ENCODE measurements around the gene NEGR1.

Gene NEGR1

DNA sequence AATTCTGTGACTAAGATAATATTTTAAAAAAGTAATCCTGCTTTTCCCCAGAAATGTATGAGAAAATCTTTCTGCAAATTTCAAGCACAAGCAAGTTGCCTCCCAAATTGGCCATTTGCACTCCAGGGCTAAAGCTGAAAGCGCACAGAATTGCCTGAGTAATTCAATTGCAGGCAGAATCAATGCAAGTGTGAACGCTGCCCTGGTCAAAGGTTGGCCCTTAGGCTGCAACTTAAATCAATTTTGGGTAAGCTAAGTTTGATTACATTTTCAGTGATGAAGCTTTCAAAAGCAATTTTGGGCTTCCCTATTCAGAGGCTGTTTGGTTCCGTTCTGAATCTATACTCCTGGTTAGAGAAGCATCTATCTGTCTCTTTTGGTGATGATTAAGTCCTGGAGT is 699.7 kb downstream of the NEGR1 start:
- no peak for TF ChIP-seq ZFX (IDR thresholded peaks at IDR 0.05; ENCODE audit: borderline replicate concordance)
- TF ChIP-seq, protein P1, sequence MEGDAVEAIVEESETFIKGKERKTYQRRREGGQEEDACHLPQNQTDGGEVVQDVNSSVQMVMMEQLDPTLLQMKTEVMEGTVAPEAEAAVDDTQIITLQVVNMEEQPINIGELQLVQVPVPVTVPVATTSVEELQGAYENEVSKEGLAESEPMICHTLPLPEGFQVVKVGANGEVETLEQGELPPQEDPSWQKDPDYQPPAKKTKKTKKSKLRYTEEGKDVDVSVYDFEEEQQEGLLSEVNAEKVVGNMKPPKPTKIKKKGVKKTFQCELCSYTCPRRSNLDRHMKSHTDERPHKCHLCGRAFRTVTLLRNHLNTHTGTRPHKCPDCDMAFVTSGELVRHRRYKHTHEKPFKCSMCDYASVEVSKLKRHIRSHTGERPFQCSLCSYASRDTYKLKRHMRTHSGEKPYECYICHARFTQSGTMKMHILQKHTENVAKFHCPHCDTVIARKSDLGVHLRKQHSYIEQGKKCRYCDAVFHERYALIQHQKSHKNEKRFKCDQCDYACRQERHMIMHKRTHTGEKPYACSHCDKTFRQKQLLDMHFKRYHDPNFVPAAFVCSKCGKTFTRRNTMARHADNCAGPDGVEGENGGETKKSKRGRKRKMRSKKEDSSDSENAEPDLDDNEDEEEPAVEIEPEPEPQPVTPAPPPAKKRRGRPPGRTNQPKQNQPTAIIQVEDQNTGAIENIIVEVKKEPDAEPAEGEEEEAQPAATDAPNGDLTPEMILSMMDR (IDR thresholded peaks at IDR 0.05), result no peak
- H3K27ac ChIP-seq, result no peak overlapping the region

DNA sequence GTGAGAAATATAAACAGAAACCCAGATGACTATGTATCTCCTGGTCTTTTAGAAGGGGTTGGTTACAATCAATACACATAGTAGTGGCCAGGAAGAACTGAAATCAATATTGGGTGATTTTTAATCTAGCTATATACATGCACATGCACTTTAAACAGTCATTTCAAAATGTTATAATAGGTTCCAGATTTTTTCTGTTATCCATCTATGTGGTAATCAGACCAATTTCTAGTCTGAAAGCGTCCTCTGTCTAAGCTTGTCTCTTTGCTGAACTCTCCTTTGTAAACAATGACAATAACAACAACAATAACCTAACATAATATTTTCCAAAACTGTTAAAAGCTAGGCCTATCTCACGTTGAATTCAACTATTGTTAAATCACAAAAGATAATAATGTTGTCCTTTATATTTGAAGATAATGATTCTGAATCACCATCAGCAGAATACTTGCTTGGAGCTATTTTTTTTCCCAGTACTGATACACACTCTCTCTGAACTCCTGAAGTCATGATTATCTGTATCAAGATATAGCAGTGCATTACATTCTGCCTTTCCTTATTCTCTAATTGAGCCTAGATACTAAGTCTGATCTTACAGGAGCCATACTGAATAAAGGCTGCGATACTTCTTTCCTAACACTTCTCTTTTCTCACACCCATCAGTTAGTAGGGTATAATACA is 704.7 kb downstream of the NEGR1 start:
- H3K27ac ChIP-seq, result no peak overlapping the region
- TF ChIP-seq, protein P1 (IDR thresholded peaks at IDR 0.05), result no peak
- no peak for TF ChIP-seq ZFX (IDR thresholded peaks at IDR 0.05; ENCODE audit: borderline replicate concordance)

DNA sequence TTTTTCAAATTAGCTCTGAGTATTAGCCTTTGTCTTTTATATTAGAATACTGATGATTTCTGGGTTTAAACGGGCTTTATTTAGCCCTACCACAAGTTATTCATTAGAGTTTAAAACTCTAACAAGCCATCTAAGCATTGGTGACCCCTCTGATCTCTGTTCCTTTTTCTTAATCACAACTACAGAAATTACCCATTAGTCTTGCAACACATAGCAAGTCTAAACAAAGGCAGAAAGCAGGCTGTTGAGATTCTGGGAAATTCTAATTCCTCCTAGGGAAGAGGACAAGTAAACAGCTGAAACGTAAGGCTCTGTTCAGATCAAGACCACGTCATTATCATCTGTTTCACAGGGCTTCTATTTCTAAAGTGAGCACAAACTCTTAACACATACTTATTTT is 710.3 kb downstream of the NEGR1 start:
- H3K27ac ChIP-seq, result no peak overlapping the region
- TF ChIP-seq, protein P1 (IDR thresholded peaks at IDR 0.05), result no peak
- TF ChIP-seq ZFX (IDR thresholded peaks at IDR 0.05; ENCODE audit: borderline replicate concordance), result no peak

DNA sequence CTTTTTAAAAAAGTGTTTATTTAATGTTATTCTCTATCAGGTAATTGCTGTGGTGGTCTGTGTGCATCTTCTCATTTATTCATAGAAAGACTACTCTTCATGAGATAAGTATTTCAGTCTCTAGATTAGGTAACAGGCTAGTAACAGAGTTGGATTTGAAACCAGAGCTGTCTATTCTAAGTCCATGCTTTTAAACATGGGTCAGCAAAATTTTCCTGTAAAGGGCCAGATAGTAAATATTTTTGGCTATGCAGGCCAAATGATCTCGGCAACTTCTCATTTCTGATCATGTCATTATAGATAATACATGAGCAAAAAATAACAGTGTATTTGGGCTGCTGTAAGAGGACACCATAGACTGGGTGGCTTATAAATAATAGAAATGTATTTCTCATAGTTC is 715.9 kb downstream of the NEGR1 start:
- TF ChIP-seq, protein P1 (IDR thresholded peaks at IDR 0.05), result no peak
- no peak for TF ChIP-seq ZFX (IDR thresholded peaks at IDR 0.05; ENCODE audit: borderline replicate concordance)
- H3K27ac ChIP-seq, result no peak overlapping the region

DNA sequence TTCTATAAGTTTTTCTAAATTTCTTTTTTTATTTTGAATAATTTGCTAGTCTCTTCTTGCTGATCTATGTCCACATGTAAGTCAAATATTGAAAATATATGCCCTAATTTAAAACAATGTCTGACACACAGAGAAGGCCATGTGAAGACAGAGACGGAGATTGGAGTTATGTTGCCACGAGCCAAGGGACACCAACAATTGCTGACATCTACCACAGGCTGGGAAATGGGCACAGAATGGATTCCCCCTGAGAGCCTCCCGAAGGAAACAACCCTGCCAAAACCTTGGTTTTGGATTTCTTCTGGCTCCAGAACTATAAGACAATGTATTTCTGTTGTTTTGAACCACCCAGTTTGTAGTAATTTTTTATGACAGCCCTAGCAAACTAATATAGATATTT is 716.5 kb downstream of the NEGR1 start:
- TF ChIP-seq ZFX (IDR thresholded peaks at IDR 0.05; ENCODE audit: borderline replicate concordance), result no peak
- TF ChIP-seq, protein P1 (IDR thresholded peaks at IDR 0.05), result no peak

DNA sequence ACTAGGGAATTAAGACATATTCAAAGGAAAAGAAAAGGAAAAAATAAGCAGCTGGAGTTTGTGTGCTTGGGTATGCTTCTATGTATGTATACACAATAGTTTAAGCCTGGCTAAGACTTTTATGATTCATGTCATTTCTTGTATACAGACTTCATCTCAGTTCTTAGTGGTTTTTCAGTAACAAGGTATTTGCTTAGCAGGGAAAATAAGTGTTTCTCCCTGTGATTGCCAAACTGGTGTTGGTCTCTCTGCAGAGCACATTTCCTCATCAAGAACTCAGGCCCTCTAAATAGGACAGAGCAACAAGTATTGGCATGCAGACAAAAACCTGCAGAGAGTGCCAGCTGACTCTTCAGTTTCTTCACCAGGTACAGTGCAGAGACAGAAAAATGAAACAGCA is 717.1 kb downstream of the NEGR1 start:
- no peak overlapping the region for H3K27ac ChIP-seq
- TF ChIP-seq, protein P1 (IDR thresholded peaks at IDR 0.05), result no peak
- no peak for TF ChIP-seq ZFX (IDR thresholded peaks at IDR 0.05; ENCODE audit: borderline replicate concordance)

More for the DNA sequence above, 716.5 kb downstream of the NEGR1 start:
- H3K27ac ChIP-seq, result no peak overlapping the region

DNA sequence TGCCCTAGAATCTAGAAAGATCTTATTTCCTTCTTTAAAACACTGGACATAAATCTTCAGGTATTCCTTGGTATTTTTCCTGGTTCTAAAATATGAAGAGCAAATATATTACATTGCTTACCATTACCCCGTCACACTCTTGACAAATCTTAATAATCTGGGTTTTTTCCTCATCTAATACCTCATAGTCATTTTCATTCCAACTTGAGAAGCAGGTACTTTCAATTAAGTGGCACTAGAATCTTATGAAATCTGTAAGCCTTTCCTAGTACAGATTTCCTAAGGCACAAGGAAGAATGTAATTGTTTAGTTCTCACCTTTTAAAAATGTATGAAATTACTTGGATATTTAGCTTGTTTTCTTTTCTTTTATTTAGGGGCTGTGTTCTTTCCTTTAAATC is 720.0 kb downstream of the NEGR1 start:
- no peak overlapping the region for H3K27ac ChIP-seq
- TF ChIP-seq, protein P1 (IDR thresholded peaks at IDR 0.05), result no peak
- no peak for TF ChIP-seq ZFX (IDR thresholded peaks at IDR 0.05; ENCODE audit: borderline replicate concordance)

Measured in 22Rv1 (cell line).